Glomerular visceral epithelial cell (primary cell): ENCODE measurements around the gene WFDC5.
A peak's percentile ranks its signal among the peaks of the same experiment; 100 is the strongest.
"Not testable (repeated sequence)": the region's sequence is repeated elsewhere in the genome, so short reads cannot be mapped to it uniquely, and the experiment has no call there.

Experiments
- DNase-seq: peaks from one replicate; pipeline ENCODE4 v3.0.0-alpha.2; 2016; ENCODE audit errors: extremely low spot score

WFDC5 gene

GRCh38 chr20:45087814-45088213, 27.2 kb downstream of the WFDC5 start:
- DNase-seq = no peak

- no peak for DNase-seq
These were observed 27.7 kb downstream of the WFDC5 start for GRCh38 chr20:45087097-45087790.

GRCh38 chr20:45085867-45086266, 29.1 kb downstream of the WFDC5 start:
- no peak for DNase-seq

- DNase-seq = no peak
These were observed 29.7 kb downstream of the WFDC5 start for GRCh38 chr20:45085289-45085688.

GRCh38 chr20:45083127-45083526, 31.8 kb downstream of the WFDC5 start:
- DNase-seq = no peak

- no peak for DNase-seq
These were observed 32.5 kb downstream of the WFDC5 start for GRCh38 chr20:45082468-45082867.

GRCh38 chr20:45080867-45081624, 33.9 kb downstream of the WFDC5 start:
- no peak for DNase-seq

GRCh38 chr20:45077559-45077958, 37.4 kb downstream of the WFDC5 start:
- no peak for DNase-seq

- peak; percentile 22 for DNase-seq
These were observed 41.8 kb downstream of the WFDC5 start for GRCh38 chr20:45073221-45073620.

GRCh38 chr20:45072066-45072465, 42.9 kb downstream of the WFDC5 start:
- no peak for DNase-seq

- DNase-seq = no peak
These were observed 43.9 kb downstream of the WFDC5 start for GRCh38 chr20:45070932-45071632.

- DNase-seq = no peak
These were observed 45.7 kb downstream of the WFDC5 start for GRCh38 chr20:45069261-45069660.

- no peak for DNase-seq
These were observed 47.4 kb downstream of the WFDC5 start for GRCh38 chr20:45067558-45067957.

GRCh38 chr20:45067087-45067486, 47.9 kb downstream of the WFDC5 start:
- DNase-seq = no peak

- peak; percentile 55 for DNase-seq
These were observed 48.6 kb downstream of the WFDC5 start for GRCh38 chr20:45066372-45066771.

- DNase-seq = no peak
These were observed 50.2 kb downstream of the WFDC5 start for GRCh38 chr20:45064812-45065211.

- not testable (repeated sequence) for DNase-seq
These were observed 51.9 kb downstream of the WFDC5 start for GRCh38 chr20:45063107-45063506.

- peak; percentile 76 for DNase-seq
These were observed 53.7 kb downstream of the WFDC5 start for GRCh38 chr20:45061244-45061643.

- no peak for DNase-seq
These were observed 54.7 kb downstream of the WFDC5 start for GRCh38 chr20:45060294-45060693.
